WTC11 (cell line): ENCODE data around the gene TANC1.

Source experiments
- ATF3 ChIP-seq: sonication (generic); formaldehyde crosslinking; conservative IDR thresholded peaks from 2 replicates; pipeline ENCODE4 v1.8.1; 2022; ENCODE audit warnings: mild to moderate bottlenecking, missing genetic modification reagents
- FOXJ3 ChIP-seq: sonication (generic); formaldehyde crosslinking; IDR thresholded peaks from 2 replicates; pipeline ENCODE4 v1.9.0; 2021; ENCODE audit warnings: missing genetic modification reagents, mild to moderate bottlenecking, borderline replicate concordance
- GABPB1 ChIP-seq: sonication (generic); formaldehyde crosslinking; IDR thresholded peaks from 2 replicates; pipeline ENCODE4 v1.8.1; 2023; ENCODE audit warnings: mild to moderate bottlenecking, missing genetic modification reagents
- JUN ChIP-seq: sonication (generic); formaldehyde crosslinking; IDR thresholded peaks from 2 replicates; pipeline ENCODE4 v1.8.0; 2023; ENCODE audit warnings: mild to moderate bottlenecking, missing genetic modification reagents
- NR1H2 ChIP-seq: sonication (generic); formaldehyde crosslinking; IDR thresholded peaks from 2 replicates; pipeline ENCODE4 v1.9.0; 2021; ENCODE audit warnings: mild to moderate bottlenecking, moderate library complexity, missing genetic modification reagents
- NR2C2 ChIP-seq: sonication (generic); formaldehyde crosslinking; IDR thresholded peaks from 2 replicates; pipeline ENCODE4 v1.8.0; 2022; ENCODE audit warnings: mild to moderate bottlenecking, missing genetic modification reagents
- NR3C1 ChIP-seq: sonication (generic); formaldehyde crosslinking; conservative IDR thresholded peaks from 2 replicates; pipeline ENCODE4 v1.8.1; 2023; ENCODE audit warnings: low read depth, mild to moderate bottlenecking, missing genetic modification reagents
- SP1 ChIP-seq: sonication (generic); formaldehyde crosslinking; conservative IDR thresholded peaks from 2 replicates; pipeline ENCODE4 v1.8.1; 2022; ENCODE audit warnings: missing genetic modification reagents
- TEAD4 ChIP-seq: sonication (generic); formaldehyde crosslinking; IDR thresholded peaks from 2 replicates; pipeline ENCODE4 v1.8.0; 2022; ENCODE audit warnings: mild to moderate bottlenecking, missing genetic modification reagents
- TF ChIP-seq, protein P1 (sequence below): fragments of 200-600 bp; IDR thresholded peaks from 2 replicates; pipeline ENCODE4 v1.8.0; 2022; ENCODE audit warnings: antibody characterized with exemption
- TF ChIP-seq, protein P2 (sequence below): sonication (generic); formaldehyde crosslinking; IDR thresholded peaks from 2 replicates; pipeline ENCODE4 v1.8.1; 2022; ENCODE audit warnings: mild to moderate bottlenecking, moderate library complexity, missing genetic modification reagents
- TF ChIP-seq, protein P3 (sequence below): sonication (generic); formaldehyde crosslinking; IDR thresholded peaks from 2 replicates; pipeline ENCODE4 v1.8.0; 2023; ENCODE audit warnings: mild to moderate bottlenecking, missing genetic modification reagents
- TF ChIP-seq, protein P4 (sequence below): sonication (generic); formaldehyde crosslinking; IDR thresholded peaks from 2 replicates; pipeline ENCODE4 v1.8.0; 2023; ENCODE audit warnings: missing genetic modification reagents, mild to moderate bottlenecking, borderline replicate concordance
- TF ChIP-seq, protein P5 (sequence below): sonication (generic); formaldehyde crosslinking; IDR thresholded peaks from 2 replicates; pipeline ENCODE4 v1.8.1; 2023; ENCODE audit warnings: mild to moderate bottlenecking, missing genetic modification reagents, moderate library complexity

GRCh38 chr2:158969715-158970240 lies 1.3 kb downstream of the TANC1 start:
- TF ChIP-seq, protein P1, sequence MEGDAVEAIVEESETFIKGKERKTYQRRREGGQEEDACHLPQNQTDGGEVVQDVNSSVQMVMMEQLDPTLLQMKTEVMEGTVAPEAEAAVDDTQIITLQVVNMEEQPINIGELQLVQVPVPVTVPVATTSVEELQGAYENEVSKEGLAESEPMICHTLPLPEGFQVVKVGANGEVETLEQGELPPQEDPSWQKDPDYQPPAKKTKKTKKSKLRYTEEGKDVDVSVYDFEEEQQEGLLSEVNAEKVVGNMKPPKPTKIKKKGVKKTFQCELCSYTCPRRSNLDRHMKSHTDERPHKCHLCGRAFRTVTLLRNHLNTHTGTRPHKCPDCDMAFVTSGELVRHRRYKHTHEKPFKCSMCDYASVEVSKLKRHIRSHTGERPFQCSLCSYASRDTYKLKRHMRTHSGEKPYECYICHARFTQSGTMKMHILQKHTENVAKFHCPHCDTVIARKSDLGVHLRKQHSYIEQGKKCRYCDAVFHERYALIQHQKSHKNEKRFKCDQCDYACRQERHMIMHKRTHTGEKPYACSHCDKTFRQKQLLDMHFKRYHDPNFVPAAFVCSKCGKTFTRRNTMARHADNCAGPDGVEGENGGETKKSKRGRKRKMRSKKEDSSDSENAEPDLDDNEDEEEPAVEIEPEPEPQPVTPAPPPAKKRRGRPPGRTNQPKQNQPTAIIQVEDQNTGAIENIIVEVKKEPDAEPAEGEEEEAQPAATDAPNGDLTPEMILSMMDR: no peak
- TF ChIP-seq, protein P2, sequence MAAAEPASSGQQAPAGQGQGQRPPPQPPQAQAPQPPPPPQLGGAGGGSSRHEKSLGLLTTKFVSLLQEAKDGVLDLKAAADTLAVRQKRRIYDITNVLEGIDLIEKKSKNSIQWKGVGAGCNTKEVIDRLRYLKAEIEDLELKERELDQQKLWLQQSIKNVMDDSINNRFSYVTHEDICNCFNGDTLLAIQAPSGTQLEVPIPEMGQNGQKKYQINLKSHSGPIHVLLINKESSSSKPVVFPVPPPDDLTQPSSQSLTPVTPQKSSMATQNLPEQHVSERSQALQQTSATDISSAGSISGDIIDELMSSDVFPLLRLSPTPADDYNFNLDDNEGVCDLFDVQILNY (CRISPR knock-in tag): no peak
- TF ChIP-seq, protein P3, sequence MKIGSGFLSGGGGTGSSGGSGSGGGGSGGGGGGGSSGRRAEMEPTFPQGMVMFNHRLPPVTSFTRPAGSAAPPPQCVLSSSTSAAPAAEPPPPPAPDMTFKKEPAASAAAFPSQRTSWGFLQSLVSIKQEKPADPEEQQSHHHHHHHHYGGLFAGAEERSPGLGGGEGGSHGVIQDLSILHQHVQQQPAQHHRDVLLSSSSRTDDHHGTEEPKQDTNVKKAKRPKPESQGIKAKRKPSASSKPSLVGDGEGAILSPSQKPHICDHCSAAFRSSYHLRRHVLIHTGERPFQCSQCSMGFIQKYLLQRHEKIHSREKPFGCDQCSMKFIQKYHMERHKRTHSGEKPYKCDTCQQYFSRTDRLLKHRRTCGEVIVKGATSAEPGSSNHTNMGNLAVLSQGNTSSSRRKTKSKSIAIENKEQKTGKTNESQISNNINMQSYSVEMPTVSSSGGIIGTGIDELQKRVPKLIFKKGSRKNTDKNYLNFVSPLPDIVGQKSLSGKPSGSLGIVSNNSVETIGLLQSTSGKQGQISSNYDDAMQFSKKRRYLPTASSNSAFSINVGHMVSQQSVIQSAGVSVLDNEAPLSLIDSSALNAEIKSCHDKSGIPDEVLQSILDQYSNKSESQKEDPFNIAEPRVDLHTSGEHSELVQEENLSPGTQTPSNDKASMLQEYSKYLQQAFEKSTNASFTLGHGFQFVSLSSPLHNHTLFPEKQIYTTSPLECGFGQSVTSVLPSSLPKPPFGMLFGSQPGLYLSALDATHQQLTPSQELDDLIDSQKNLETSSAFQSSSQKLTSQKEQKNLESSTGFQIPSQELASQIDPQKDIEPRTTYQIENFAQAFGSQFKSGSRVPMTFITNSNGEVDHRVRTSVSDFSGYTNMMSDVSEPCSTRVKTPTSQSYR (CRISPR knock-in tag): no peak
- TF ChIP-seq ATF3 (CRISPR knock-in tag) (no peak), JUN (CRISPR knock-in tag) (no peak), FOXJ3 (CRISPR knock-in tag) (no peak), NR3C1 (CRISPR knock-in tag) (no peak), NR2C2 (CRISPR knock-in tag) (no peak), TEAD4 (CRISPR knock-in tag) (no peak), NR1H2 (CRISPR knock-in tag) (no peak), SP1 (CRISPR knock-in tag) (no peak), GABPB1 (CRISPR knock-in tag) (no peak)
- TF ChIP-seq, protein P4, sequence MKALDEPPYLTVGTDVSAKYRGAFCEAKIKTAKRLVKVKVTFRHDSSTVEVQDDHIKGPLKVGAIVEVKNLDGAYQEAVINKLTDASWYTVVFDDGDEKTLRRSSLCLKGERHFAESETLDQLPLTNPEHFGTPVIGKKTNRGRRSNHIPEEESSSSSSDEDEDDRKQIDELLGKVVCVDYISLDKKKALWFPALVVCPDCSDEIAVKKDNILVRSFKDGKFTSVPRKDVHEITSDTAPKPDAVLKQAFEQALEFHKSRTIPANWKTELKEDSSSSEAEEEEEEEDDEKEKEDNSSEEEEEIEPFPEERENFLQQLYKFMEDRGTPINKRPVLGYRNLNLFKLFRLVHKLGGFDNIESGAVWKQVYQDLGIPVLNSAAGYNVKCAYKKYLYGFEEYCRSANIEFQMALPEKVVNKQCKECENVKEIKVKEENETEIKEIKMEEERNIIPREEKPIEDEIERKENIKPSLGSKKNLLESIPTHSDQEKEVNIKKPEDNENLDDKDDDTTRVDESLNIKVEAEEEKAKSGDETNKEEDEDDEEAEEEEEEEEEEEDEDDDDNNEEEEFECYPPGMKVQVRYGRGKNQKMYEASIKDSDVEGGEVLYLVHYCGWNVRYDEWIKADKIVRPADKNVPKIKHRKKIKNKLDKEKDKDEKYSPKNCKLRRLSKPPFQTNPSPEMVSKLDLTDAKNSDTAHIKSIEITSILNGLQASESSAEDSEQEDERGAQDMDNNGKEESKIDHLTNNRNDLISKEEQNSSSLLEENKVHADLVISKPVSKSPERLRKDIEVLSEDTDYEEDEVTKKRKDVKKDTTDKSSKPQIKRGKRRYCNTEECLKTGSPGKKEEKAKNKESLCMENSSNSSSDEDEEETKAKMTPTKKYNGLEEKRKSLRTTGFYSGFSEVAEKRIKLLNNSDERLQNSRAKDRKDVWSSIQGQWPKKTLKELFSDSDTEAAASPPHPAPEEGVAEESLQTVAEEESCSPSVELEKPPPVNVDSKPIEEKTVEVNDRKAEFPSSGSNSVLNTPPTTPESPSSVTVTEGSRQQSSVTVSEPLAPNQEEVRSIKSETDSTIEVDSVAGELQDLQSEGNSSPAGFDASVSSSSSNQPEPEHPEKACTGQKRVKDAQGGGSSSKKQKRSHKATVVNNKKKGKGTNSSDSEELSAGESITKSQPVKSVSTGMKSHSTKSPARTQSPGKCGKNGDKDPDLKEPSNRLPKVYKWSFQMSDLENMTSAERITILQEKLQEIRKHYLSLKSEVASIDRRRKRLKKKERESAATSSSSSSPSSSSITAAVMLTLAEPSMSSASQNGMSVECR (CRISPR knock-in tag): no peak
- TF ChIP-seq, protein P5, sequence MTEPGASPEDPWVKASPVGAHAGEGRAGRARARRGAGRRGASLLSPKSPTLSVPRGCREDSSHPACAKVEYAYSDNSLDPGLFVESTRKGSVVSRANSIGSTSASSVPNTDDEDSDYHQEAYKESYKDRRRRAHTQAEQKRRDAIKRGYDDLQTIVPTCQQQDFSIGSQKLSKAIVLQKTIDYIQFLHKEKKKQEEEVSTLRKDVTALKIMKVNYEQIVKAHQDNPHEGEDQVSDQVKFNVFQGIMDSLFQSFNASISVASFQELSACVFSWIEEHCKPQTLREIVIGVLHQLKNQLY (CRISPR knock-in tag): no peak
